HG02884 (cell line): Measurements from ENCODE around the gene MICALL1.

Experiments used
- ATAC-seq: cut with Tn5 transposase; IDR thresholded peaks from one replicate; pipeline ENCODE4 v1.9.1; 2021; ENCODE audit warnings: mild to moderate bottlenecking, moderate library complexity; ENCODE audit not compliant: unreplicated experiment

MICALL1 gene

DNA sequence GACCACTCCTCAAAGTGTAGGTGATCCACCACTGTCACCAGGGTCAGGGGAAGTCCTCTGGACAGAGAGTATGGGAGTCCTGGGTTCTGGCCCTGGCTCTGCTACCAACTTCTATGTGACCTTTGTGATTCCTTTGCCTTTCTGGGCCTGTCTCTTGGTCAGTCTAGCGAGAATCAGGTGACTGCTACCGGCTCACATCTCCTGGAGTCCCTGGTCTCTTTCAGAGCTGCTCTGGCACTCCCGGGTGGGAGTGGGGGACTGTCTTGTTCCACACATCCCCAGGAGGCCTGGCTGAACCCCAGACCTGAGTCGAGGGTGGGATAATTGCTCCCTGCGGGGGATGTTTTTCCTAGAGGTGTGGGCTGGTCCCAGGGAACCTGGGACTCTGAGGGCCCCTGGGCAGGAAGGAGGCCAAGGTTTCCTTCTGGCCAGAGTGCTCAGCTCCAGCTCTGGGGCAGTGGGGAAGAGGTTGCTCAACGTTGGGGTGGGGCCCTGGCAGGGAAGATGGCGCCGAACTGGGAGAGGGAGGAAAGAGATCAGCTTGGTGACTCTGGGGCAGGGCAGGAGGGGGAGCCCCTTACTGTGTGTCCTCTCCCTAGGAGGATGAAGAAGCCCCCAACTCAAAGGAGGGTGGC, 76.2 kb downstream of the MICALL1 start:
- no peak for ATAC-seq

DNA sequence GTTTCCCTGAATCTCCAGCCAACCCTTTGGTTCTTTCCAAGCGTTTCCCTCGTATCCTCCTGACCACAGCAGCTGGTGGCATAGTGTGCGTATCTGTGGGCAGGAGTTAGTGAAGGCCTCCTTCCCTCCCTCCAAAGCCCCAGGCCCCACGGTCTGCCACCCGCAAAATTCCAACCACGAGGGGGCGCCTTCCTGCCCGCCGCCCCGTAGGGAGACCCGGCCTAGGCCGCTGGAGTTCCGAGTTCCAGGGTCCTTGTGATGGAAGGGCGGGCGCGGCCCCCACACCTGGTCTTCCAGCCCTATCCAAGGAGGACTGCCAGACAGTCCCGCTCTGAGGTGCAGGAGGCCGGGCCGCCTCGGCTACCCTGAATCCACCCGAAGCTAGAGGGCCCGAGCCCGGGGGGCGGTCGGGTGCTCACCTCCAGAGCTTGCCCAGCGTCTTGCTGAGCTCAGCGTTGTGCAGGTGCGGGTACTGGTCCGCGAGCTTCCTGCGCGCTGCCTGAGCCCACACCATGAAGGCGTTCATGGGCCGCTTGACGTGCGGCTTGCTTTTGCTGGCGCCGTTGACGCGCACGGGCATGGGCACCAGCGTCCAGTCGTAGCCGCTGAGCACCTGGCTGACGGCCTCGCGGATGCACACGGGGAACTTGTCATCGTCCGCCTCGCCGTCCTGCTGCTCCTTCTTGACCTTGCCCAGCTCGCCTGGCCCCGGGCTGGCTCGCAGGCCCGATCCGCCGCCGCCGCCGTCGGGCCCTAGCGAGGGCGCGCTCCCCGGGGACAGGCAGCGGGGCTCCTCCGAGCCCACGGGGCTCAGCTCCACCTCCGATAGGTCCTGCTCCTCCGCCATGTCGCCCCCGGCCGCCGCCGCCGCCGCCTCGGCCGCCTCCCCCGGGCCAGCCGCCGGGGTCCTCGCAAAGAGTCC, 77.1 kb downstream of the MICALL1 start:
- ATAC-seq, result no peak

DNA sequence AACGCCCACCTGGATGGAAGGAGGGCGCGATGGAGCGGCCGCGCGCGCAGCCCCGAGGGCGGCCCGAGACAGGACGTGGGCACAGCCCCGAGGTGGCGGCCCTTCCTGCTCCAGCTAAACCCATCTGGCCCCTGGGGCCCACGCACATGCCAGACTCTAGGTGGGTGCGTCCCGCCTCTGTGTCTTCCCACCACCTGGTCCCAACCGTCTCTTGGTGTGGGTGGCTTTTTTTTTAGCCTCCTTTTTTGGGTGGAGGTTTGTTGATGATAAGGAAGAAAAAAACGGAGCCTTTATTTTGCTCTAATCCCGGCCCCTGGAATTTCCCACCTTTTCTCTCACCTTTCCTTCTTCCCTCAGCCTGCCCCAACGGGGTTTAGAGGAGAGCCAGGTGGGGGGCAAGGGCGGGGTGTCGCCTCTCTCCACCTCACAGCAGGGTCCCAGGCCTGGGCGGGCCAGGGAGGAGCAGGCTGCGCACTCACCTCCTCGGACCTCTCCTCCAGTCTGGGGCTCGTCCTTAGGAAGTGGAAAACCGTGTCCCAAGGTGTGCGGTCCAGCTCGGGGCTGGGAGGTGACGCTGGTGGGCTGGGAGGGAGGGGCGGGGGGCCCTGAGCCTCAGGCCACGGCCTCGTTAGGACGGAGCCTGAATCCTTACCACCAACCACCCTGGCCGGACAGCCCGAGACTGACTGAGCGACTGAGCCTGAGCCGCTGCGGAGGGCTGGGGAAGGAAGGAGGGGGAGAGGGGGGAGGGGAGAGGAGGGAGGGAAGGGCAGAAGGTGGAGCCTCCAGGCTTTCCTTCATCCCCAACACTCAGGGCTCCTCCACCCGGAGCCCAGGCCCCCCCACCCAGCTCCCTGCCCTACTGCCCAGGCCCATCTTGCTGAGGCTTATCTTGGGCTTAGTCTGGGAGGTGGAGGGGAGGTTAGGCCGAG, 78.0 kb downstream of the MICALL1 start, which contains the start of gene SOX10:
TSS of gene SOX10 (minus strand) at position 696 of the 932 bp plus-strand sequence. CDS start 771 bp downstream, outside the sequence.
- ATAC-seq, result no peak

DNA sequence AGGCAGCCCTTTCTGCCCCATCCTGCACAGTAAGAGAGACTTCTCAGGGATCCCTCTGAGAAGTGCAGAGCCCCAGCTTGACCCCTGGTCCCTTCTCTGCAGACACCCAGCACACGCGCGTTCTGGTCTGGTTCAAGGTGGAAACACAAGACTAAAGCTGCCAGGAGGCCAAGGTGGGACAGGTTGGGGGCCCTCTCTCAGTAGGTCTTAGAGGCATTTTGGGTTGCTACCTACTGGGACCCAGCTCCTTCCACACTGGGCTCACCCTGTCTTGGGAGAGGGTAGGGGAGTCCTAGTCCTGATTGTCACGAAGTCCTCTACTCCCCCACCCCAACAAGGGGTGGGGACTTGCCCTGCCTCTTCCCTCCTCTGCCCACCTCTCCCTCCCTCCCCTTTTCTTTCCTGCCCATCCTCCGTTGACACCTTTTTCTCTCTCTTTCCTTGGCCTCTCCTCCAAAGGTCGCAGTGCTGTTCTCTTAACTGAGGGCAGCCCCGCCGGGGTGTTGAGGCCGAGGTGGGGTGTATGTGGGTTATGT, 79.0 kb downstream of the MICALL1 start:
- ATAC-seq, result no peak

DNA sequence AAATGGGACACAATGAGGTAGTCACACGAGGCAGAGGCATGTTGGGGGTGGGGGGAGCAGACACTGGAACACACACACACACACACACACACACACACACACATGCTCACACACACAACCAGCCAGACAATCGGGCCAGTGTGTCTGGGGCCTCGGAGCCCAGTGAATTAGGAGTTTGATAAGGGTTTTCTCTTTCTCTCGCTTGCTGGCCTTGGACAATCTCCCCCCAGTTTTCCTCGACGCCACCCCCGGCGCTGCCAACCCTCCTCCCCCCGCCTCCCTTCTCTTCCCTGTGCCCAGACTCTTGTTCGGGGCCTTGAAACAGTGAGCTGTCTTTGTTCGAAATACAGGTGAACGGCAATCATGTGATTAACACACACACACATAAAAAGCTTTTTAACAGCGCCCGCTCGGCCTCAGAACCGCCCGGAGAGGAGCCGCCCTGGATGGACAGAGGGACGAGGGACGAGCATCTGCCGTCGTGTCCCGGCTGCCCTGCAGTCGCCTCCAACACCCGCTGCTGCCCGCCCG, 79.7 kb downstream of the MICALL1 start:
- ATAC-seq, result no peak

DNA sequence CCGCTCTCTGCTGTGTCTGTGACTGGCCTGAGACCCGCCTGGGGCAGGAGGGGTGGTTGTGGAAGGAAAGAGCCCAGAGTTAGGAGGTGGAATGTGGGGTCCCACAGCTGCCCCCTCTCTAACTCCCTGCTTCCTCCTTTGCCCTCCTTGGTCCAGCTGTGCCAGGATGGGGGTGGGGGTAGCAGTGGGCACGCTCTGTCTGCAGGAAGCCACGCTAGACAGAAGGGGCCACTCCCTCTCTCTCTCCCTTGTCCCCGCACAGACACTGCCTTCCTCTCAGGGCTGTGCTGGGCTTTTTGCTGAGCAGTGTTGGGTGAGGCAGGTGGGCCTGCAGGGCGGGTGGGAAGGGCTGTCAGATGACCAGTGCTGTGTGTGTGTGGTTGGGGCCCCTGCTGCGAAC, 80.3 kb downstream of the MICALL1 start:
- ATAC-seq, result no peak

DNA sequence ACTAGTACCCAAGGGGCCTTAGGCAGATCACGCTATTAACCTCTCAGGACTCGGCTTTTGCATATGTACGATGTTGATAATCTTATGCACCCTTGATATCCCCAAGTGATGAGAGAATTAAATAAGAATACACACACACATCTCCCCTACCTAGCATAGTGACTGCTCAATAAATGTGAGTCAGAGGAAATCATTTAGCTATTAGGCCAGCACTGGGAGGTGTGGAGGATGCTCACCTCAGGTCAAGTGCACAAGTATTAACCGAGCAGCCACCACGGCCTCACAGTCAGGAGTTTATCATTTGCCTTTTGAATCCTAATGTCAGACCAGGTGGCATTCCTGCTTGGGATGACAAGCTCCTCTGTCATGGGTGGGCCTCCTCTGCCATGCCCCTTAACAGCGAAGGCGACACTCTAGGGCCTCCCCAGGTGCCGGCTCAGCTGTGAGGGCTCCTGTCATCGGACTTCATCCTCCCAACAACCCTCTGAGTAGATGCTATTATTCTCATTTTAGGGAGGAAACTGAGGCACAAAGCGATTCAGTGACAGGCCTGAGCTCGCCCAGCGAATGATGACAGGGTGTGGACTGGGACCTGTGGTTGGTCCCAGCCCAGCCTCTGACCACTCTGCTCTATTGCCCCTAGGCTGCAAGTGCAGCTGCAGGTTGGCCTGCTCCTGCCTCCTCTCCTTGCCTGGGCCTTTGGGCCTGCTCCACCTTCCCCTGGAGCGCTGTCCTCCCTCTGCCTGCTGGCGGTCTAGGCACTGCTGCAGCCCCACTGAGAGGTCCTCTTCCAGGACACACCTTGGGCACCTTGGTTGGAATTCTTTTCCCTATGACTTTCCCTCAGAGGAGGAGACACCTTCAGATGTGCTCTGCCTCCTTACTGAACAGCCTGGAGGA, 83.3 kb downstream of the MICALL1 start:
- ATAC-seq, result no peak

DNA sequence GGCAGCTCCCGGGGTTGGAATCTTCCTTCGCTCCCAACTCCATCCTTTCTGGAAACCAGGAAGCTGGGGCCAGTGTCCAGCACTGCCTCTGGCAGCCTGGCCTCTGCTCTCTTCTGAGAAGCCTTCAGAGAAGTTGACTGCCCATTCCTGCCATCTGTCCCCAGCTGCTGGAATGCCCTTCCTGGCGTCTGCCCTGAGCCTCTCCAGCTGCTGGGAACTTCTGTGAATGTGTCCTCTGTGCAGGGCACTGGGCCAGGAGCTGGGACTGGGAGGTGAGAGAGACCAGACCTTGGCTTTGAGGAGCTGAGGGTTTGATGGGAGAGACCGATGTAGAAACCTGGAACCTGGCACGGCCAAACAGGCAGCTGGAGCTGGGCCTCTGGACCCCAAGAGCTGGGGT, 84.2 kb downstream of the MICALL1 start:
- ATAC-seq, result no peak

DNA sequence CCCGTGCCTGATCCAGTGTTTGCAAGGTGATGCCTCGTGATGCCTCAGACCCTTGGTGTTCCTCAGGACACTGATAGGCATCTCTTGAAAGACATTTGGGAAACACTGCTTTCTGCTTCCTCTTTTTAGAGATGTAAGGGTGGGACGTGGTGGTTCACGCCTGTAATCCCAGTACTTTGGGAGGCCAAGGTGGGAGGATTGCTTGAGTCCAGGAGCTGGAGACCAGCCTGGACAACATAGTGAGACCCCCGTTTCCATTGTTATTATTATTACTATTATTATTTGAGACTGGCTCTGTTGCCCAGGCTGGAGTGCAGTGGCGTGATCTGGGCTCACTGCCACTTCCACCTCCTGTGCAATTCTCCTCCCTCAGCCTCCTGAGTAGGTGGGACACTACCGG, 84.8 kb downstream of the MICALL1 start:
- ATAC-seq, result no peak

DNA sequence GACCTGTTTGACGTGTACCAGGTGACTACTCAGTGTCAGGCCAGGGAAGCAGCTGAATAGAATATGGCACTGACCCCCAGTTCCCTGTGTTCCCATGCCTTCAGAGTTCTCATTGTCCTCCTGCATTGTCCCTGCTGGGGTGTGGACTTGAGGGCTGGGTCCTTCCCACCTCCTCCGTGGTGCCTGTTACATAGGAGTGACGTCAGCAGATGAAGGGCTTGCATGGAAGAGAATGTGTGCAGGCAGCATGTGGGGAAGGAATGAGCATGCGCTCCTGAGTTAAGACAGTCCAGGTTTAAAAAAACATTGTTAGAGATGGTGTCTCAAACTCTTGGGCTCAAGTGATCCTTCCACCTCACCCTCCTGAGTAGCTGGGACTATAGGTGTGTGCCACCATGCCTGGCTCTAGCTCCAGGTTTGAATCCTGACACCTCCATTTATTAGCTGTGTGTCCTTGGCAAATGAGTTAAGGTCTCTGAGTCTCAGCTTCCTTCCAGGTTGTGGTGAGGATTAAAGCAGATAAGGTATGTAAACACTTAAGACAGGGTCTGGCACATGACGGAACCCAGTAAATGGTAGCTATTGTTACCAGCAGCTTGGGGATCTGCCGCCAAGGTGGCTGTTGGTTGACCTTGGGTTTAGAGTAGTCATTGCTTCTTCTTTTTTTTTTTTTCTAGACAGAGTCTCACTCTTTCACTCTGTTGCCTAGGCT, 85.8 kb downstream of the MICALL1 start:
- no peak for ATAC-seq
